Raji (cell line): ENCODE results near the gene CBFB.
A peak's percentile ranks its signal among the peaks of the same experiment; 100 is the strongest.

Experiments
- POLR2A ChIP-seq: IDR thresholded peaks from 2 replicates; pipeline ENCODE4 v1.6.1; 2011; ENCODE audit warnings: low read depth, low read length, control low read depth; ENCODE audit not compliant: insufficient read depth

Gene CBFB

GRCh38 chr16:67100569-67101310, 71.8 kb downstream of the CBFB start:
- no peak for TF ChIP-seq POLR2A

DNA sequence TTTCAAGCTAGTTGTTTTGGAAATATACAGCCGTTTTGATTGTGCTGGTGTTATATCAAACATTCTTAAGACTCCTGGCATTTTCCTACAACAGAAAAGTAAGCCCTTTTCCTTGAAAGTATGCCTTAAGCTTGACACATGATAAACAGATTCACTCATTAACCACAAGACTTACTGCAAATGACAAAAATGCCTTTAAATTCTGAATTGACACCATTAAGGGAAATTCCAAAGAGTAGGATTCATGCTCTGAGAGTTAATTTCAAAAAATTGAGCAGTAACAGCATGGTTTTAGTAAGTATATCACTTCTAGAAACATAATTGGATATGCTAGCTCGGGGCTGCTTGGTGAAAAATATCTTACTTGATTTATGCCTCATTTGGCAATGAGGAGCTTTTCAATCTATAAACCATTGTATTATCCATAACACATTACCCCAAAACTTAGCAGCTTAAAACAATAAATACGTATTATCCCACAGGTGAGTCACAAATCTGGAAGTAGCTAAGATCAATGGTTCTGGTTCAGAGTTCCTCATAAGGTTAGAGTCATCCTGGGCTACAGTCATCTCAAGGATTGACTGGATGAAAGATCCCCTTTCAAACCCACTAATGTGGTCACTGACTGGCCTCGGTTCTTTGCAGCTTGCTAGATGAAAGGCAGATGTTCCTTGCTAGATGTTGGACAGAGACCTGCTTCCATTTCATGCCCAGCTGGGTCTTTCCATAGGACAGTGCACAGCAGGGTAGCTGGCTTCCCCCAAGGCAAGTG, 72.5 kb downstream of the CBFB start:
- no peak for TF ChIP-seq POLR2A

DNA sequence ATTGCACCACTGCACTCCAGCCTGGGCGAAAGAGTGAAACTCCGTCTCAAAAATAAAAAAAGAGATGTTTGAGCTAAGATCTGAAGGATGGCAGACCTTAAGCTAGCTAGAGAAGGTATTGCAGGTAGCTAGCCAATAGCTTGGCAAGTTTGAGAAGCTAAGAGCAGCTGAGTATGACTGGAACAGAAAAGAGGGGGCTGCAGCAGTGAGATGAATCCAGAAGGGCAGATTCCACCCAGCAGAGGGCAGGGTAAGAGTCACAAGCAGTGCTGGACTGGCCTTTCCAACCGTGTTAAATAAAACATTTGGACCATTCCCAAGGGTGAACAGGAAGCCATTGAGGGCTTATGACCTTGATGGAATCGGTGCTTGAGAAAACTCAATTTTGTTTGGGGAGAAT, 75.1 kb downstream of the CBFB start:
- no peak for TF ChIP-seq POLR2A

GRCh38 chr16:67104845-67105244, 75.9 kb downstream of the CBFB start:
- TF ChIP-seq POLR2A, result no peak

DNA sequence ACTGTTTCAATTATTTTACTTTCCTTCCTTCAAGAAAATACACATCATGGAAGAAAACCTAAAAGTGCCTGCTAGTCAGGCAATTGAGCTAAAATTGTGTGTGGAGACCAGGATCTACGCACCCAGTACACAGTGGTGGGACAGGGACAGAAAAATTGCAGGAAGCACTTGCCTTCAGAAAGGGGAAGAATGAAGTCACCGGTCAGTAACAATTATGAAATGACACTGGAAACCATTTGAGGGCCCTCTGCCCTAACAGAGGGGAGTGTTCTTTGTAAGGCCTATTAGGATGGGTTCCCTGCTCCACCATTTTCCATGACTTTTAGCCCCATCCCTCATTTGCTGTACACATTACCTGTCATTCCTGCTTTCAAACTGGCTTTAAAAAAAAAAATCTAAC, 76.3 kb downstream of the CBFB start:
- no peak for TF ChIP-seq POLR2A

GRCh38 chr16:67105881-67106280, 76.9 kb downstream of the CBFB start:
- no peak for TF ChIP-seq POLR2A

GRCh38 chr16:67108489-67108888, 79.5 kb downstream of the CBFB start:
- TF ChIP-seq POLR2A, result no peak

DNA sequence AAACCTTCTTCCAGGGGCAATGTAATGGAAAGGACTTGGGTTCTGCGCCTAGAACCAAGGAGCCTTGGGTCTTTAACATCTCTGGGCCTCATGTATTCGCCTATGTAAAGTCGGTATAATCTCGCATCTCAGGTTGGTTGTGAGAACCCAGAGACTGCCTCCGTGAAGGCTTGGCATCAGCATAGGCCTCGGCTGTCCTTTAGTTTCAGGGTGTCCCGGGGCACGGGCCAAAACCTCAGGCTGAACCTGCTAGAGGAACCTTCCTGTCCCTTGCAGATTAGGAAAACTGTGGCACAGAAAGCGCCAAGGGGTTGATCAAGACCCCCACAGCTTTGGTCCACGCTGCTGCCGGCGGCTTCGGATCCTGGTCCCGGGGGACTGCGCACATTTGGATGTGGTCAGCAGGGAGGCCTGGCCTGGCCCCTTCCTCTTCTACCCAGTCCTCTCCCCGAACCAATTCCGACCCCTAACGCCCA, 80.0 kb downstream of the CBFB start:
- no peak for TF ChIP-seq POLR2A

DNA sequence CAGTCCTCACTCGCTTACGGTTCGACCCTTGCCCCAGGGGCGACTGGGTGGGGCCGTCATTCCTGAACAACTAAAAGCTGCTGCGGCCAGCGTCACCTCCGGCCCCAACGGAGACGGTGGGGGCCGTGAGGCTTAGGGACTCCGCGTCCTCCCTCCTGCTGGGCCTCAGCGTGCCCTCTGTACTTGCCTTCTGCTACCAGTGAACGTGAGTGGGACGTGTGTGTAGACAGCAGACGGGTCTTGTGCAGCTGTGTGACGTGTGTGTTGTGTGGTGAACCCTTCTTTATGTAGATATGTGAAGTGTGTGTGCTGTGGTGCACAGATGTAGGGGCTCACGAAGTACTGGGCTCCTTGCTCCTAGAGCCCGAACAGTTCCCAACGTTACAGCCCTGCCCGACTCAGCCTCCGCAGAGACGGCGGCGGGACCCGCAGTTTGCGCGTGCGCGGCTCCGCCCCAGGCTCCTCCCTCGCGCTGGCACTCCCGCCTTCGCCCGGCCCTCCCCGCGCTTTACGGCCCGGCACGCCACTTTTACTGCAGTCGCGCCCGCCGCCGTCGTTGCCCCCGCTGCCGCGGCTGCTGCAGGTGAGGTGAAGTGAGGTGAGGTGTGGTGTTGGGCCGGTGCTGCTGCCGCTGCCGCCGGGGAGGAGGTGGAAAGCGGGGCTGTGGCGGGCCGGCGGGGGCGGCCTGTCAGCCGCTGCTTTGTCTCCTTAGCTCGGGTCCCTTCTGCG, 80.6 kb downstream of the CBFB start, which contains the start of gene PHAF1:
PHAF1 (plus strand) TSS at position 535 of the 729 bp plus-strand sequence. CDS start 235 bp downstream, outside the sequence.
- TF ChIP-seq POLR2A, result peak; percentile 99

- TF ChIP-seq POLR2A, result no peak
Measured at GRCh38 chr16:67111951-67112444, 83.0 kb downstream of the CBFB start.

DNA sequence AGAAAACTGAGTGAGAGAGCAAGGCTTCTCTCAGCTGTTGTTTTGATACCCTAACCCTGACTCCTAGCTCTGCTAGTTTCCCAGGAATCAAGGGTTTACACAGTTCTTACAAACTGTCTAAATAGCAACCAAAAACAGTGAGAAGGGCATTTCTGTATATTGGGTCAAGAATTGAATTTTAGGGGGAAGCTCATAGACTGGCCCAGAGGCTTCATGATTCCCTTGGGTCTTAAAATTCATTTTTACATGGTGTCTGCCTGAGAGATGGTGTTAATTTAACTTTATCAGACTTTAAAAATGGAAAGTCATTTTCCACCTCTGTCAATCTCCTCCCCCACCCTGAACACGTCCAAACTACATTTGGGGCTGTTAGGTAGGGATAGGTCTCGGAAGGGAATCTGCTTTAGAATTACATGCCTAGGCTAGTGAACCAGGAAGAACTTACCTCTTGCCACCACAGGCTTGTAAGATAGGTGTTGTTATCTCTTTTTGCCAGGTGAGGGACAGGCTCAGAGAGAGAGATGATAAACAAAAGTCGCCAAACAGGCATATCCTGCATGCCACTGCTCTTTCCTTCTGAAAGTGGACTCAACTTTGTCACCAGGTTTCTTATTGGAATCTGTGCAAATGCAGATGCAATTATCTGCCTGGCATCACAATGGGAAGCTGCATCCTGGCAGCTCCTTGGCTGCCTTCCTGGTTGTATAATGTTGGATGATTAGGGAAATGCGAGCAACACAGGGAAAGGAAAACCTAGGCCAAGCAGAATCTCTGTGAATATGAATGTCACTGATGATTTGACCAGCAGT, 83.8 kb downstream of the CBFB start:
- TF ChIP-seq POLR2A, result no peak

DNA sequence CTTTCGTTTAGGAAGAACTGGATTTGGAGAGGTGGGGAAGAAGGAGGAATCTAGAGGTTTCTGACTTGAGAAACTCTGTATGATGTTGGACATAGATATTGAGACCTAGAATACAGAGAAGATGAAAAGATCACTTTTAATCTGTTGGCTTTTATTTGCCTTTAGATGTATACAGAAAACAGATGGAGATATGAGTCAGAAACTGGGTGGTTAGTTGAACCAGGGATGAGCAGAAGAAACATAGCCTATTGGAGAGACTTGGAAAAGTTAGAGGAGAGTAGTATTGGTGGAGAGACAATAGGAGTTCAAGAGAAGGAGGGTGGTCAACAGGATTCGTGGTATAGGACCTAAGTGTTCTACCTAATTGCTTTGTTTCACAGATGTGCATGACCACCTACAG, 85.8 kb downstream of the CBFB start:
- TF ChIP-seq POLR2A, result no peak

GRCh38 chr16:67115639-67116038, 86.7 kb downstream of the CBFB start:
- no peak for TF ChIP-seq POLR2A
